DOHH2 (cell line): ENCODE measurements around the gene DCST1.

Source experiments
- H3F3A ChIP-seq: fragments of 200-600 bp; sonication (generic), shearing (Covaris generic); 2 replicates; pipeline ENCODE4 v1.6.0; 2016; ENCODE audit warnings: antibody characterized with exemption, mild to moderate bottlenecking; ENCODE audit not compliant: control insufficient read depth, insufficient read depth
- H3K27ac ChIP-seq: fragments of 200-600 bp; sonication (generic); 2 replicates; pipeline ENCODE4 v1.5.1; 2014; ENCODE audit warnings: low read depth, mild to moderate bottlenecking, low read length, moderate library complexity
- H3K27me3 ChIP-seq: fragments of 200-600 bp; sonication (generic); 2 replicates; pipeline ENCODE4 v1.6.1; 2014; ENCODE audit warnings: mild to moderate bottlenecking, low read length, mixed read lengths; ENCODE audit not compliant: control insufficient read depth
- H3K36me3 ChIP-seq: fragments of 200-600 bp; sonication (generic); 2 replicates; pipeline ENCODE4 v1.6.1; 2014; ENCODE audit warnings: mild to moderate bottlenecking, low read length, moderate library complexity, mixed read lengths; ENCODE audit not compliant: control insufficient read depth
- H3K4me1 ChIP-seq: fragments of 200-600 bp; sonication (generic); 2 replicates; pipeline ENCODE4 v1.6.1; 2014; ENCODE audit warnings: mild to moderate bottlenecking, low read length, mixed read lengths; ENCODE audit not compliant: control insufficient read depth
- H3K4me2 ChIP-seq: fragments of 200-600 bp; sonication (generic); 2 replicates; pipeline ENCODE4 v1.6.0; 2014; ENCODE audit warnings: mild to moderate bottlenecking, low read length, moderate library complexity
- H3K4me3 ChIP-seq: fragments of 200-600 bp; sonication (generic); 2 replicates; pipeline ENCODE4 v1.5.1; 2014; ENCODE audit warnings: mild to moderate bottlenecking, low read length, mixed read lengths
- H3K79me2 ChIP-seq: fragments of 200-600 bp; sonication (generic); 2 replicates; pipeline ENCODE4 v1.6.1; 2014; ENCODE audit warnings: mild to moderate bottlenecking, low read length, mixed read lengths; ENCODE audit not compliant: control insufficient read depth
- H3K9me2 ChIP-seq: fragments of 200-600 bp; sonication (generic); replicated peaks from 2 replicates; pipeline ENCODE4 v1.6.1; 2014; ENCODE audit warnings: mild to moderate bottlenecking, low read length, mixed read lengths; ENCODE audit not compliant: control insufficient read depth
- H3K9me3 ChIP-seq: fragments of 200-600 bp; sonication (generic); 2 replicates; pipeline ENCODE4 v1.6.1; 2014; ENCODE audit warnings: antibody characterized with exemption, low read length, mixed read lengths; ENCODE audit not compliant: control insufficient read depth, insufficient read depth
- H4K20me1 ChIP-seq: fragments of 200-600 bp; sonication (generic); 2 replicates; pipeline ENCODE4 v1.6.0; 2014; ENCODE audit warnings: low read depth, mild to moderate bottlenecking, antibody characterized with exemption, low read length, moderate library complexity; ENCODE audit not compliant: control insufficient read depth, insufficient read depth
- EZH2phosphoT487 ChIP-seq: fragments of 200-600 bp; sonication (generic); IDR thresholded peaks from 2 replicates; pipeline ENCODE4 v1.6.1; 2017; ENCODE audit warnings: borderline replicate concordance, mild to moderate bottlenecking, antibody characterized with exemption, low read length, moderate library complexity, mixed read lengths
- TF ChIP-seq, protein P1 (sequence below): fragments of 200-600 bp; sonication (generic); IDR thresholded peaks from one replicate; pipeline ENCODE4 v1.5.1; 2014; ENCODE audit warnings: antibody characterized with exemption, mild to moderate bottlenecking, low read depth, low read length; ENCODE audit not compliant: poor library complexity, severe bottlenecking

DCST1 gene

DNA sequence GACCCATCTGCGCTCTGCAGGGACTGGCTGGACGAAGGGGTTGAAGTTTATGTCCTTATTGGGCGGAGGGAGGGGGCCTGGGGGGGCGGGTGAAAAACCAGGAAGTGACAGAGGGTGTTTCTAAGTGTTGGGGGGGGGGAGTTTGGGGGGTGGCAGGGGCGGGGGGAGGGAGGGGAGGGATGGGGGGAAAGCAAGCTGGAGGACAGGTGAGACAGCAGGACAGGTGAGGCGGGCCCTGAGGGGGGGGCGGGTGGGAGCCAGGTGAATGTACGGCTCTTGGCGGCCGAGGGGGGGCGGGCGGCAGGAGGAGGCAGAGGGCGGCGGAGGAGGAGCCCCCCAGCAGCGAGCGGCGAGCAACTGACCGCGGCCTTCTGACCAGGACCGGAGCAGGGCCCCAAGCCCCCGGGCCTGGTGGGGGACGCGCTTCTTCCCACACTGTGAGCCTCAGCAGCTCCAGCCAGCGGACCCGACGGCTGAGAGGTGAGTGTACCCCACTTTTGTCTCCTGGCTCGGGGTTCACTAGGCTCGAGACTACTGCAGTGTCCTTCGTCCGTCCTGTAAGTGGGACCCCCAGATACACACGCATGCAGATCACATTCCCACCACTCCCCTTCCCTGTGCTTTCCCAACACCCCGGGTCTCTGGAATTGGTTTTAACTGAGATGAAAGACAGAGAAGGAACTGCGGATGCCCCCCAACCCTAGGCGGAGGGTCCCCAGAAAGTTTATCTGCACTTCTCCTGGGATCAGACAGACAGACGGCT is 31.0 kb upstream of the DCST1 start, which contains the start of gene ZBTB7B:
TSS of gene ZBTB7B (plus strand) at position 339 of the 763 bp plus-strand sequence. CDS start 11,859 bp downstream, outside the sequence.
- Histone ChIP-seq H3K27ac (peak within 1 kb of the TSS; percentile 80), H3K79me2 (peaks cover 28% of the 10 kb centered on the region), H3K4me3 (peak within 1 kb of the TSS; percentile 93), H4K20me1 (no peaks in the 10 kb centered on the region), H3F3A (peaks cover 33% of the 10 kb centered on the region), H3K27me3 (no peaks in the 10 kb centered on the region), H3K4me1 (peaks cover 69% of the 10 kb centered on the region), H3K4me2 (peak within 1 kb of the TSS; percentile 93), H3K36me3 (no peaks in the 10 kb centered on the region), H3K9me3 (no peaks in the 10 kb centered on the region), H3K9me2 (no peaks in the 10 kb centered on the region)
- TF ChIP-seq EZH2phosphoT487, result no peak; the same call in 1 of the 2 replicates
- TF ChIP-seq, protein P1, sequence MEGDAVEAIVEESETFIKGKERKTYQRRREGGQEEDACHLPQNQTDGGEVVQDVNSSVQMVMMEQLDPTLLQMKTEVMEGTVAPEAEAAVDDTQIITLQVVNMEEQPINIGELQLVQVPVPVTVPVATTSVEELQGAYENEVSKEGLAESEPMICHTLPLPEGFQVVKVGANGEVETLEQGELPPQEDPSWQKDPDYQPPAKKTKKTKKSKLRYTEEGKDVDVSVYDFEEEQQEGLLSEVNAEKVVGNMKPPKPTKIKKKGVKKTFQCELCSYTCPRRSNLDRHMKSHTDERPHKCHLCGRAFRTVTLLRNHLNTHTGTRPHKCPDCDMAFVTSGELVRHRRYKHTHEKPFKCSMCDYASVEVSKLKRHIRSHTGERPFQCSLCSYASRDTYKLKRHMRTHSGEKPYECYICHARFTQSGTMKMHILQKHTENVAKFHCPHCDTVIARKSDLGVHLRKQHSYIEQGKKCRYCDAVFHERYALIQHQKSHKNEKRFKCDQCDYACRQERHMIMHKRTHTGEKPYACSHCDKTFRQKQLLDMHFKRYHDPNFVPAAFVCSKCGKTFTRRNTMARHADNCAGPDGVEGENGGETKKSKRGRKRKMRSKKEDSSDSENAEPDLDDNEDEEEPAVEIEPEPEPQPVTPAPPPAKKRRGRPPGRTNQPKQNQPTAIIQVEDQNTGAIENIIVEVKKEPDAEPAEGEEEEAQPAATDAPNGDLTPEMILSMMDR, result no peak

GRCh38 chr1:155003227-155003765 is 30.3 kb upstream of the DCST1 start:
- H3F3A ChIP-seq, result peaks cover 31% of the 10 kb centered on the region
- peaks cover 74% of the 10 kb centered on the region for H3K4me1 ChIP-seq

GRCh38 chr1:155003766-155004351 is 29.8 kb upstream of the DCST1 start:
- TF ChIP-seq, protein P1, result no peak
- Histone ChIP-seq H3K27ac (peak overlapping the region; percentile 68), H3K36me3 (no peaks in the 10 kb centered on the region), H3K9me2 (no peaks in the 10 kb centered on the region), H3K4me2 (peak overlapping the region; percentile 93), H3K79me2 (peaks cover 28% of the 10 kb centered on the region), H3K9me3 (no peaks in the 10 kb centered on the region), H3K27me3 (no peaks in the 10 kb centered on the region), H3F3A (peaks cover 31% of the 10 kb centered on the region), H3K4me1 (peaks cover 76% of the 10 kb centered on the region), H4K20me1 (no peaks in the 10 kb centered on the region), H3K4me3 (peak overlapping the region; percentile 93)

More at GRCh38 chr1:155003227-155003765, 30.3 kb upstream of the DCST1 start:
- no peaks in the 10 kb centered on the region for H3K9me3 ChIP-seq
- peak overlapping the region; percentile 93 for H3K4me3 ChIP-seq
- no peaks in the 10 kb centered on the region for H3K27me3 ChIP-seq
- peak overlapping the region; percentile 68 for H3K27ac ChIP-seq
- peaks cover 28% of the 10 kb centered on the region for H3K79me2 ChIP-seq
- H4K20me1 ChIP-seq, result no peaks in the 10 kb centered on the region
- H3K36me3 ChIP-seq, result no peaks in the 10 kb centered on the region
- H3K4me2 ChIP-seq, result peak overlapping the region; percentile 93
- no peaks in the 10 kb centered on the region for H3K9me2 ChIP-seq
- TF ChIP-seq EZH2phosphoT487, result no peak
- TF ChIP-seq, protein P1, result no peak
